ENCODE results near the gene LCP2. TPM values are rescaled to one million over a fixed set of nuclear protein-coding genes. Genes with fewer than 3 reads are reported as not detected.

The LCP2 gene
- total RNA-seq, 1 donor from 2014 or later: 83.1 TPM

DNA sequence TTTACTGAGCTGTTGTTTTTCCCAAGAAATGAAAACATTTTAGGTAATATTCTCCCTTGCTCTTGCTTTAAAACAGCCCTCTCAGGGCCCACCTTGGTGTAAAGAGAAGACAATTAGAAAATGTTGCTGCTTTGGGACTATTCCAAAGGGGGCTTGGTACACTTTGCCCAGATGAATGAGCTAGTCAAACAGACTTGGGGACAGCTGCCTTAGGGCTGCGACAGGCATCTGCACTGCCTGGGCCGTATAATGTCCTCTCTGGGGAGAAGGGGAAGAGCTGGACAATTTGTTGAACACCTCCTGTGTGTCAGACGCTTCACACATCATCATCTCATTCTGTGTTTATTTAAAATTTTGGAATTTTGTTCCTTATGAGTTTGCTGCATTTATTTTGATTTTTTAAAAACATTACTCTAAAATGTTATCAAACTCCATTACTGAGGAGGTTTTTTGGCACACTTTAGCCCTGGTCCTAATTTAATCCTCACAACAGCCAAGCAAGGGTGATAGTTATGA lies 36.0 kb downstream of the LCP2 start:
- DNase-seq: no peak
- Histone ChIP-seq H3K9me3 (no peaks in the 10 kb centered on the region), H3K4me1 (peaks cover 5% of the 10 kb centered on the region), H3K4me3 (no peak overlapping the region), H3K27me3 (no peaks in the 10 kb centered on the region), H3K27ac (no peak overlapping the region), H3K36me3 (peaks cover 81% of the 10 kb centered on the region)
- ATAC-seq: no peak
- intact Hi-C loops (cut with DNase I): loop anchor here (10.0 kb wide), 1 partner anchor 83 kb away; no protein-coding TSS in a partner anchor
- TF ChIP-seq, protein P1, sequence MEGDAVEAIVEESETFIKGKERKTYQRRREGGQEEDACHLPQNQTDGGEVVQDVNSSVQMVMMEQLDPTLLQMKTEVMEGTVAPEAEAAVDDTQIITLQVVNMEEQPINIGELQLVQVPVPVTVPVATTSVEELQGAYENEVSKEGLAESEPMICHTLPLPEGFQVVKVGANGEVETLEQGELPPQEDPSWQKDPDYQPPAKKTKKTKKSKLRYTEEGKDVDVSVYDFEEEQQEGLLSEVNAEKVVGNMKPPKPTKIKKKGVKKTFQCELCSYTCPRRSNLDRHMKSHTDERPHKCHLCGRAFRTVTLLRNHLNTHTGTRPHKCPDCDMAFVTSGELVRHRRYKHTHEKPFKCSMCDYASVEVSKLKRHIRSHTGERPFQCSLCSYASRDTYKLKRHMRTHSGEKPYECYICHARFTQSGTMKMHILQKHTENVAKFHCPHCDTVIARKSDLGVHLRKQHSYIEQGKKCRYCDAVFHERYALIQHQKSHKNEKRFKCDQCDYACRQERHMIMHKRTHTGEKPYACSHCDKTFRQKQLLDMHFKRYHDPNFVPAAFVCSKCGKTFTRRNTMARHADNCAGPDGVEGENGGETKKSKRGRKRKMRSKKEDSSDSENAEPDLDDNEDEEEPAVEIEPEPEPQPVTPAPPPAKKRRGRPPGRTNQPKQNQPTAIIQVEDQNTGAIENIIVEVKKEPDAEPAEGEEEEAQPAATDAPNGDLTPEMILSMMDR (IDR thresholded peaks at IDR 0.05): no peak

DNA sequence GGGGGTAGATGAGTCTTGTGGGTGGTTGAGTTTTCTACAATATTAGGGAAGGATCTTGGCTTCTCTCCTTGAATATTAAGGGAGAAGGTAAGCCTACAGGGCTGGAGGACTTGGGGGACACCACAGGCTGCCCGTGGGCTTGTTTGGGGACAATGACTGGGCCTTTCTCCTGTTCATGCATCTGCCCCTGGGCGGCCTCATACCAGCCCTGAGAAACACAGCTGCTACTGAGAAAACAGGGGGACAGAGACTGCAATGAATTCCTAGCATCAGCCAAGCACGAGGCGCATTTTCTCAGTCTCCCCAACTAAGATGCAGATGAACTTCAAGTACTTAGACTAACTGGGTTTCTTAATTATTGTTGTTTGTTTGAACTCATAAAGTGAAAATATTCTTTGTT lies 40.2 kb downstream of the LCP2 start:
- no peaks in the 10 kb centered on the region for H3K9me3 ChIP-seq
- no peak overlapping the region for H3K4me3 ChIP-seq
- H3K4me1 ChIP-seq: peaks cover under 1% of the 10 kb centered on the region
- intact Hi-C loops (cut with DNase I): no loop called here
- no peaks in the 10 kb centered on the region for H3K27me3 ChIP-seq
- DNase-seq (no peak), ATAC-seq (no peak)
- TF ChIP-seq, protein P1 (IDR thresholded peaks at IDR 0.05): no peak
- H3K27ac ChIP-seq: no peak overlapping the region
- peaks cover 84% of the 10 kb centered on the region for H3K36me3 ChIP-seq

DNA sequence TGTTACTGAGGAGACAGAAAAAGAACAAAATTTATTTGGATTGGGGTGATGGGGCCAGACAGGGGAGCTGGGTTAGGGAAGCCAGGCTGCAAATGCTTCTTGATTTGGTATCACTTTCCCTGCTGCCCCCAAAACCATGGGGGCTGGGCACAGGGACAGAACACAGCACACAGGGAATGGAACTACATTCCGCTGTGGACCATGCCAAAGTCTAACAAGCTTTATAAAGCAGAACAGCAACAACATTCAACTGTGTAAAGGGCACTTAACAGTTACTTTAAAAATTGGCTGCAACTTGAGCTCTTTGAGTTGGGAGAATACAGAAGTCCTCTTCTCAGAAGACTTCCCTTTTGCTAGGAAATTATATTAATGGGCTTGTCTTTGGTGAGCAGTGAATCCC lies 41.0 kb downstream of the LCP2 start:
- TF ChIP-seq, protein P1 (IDR thresholded peaks at IDR 0.05): no peak
- intact Hi-C loops (cut with DNase I): no loop called here
- Histone ChIP-seq H3K4me1 (no peaks in the 10 kb centered on the region), H3K36me3 (peaks cover 85% of the 10 kb centered on the region), H3K9me3 (no peaks in the 10 kb centered on the region), H3K4me3 (no peak overlapping the region), H3K27me3 (no peaks in the 10 kb centered on the region), H3K27ac (no peak overlapping the region)
- ATAC-seq (no peak), DNase-seq (no peak)

DNA sequence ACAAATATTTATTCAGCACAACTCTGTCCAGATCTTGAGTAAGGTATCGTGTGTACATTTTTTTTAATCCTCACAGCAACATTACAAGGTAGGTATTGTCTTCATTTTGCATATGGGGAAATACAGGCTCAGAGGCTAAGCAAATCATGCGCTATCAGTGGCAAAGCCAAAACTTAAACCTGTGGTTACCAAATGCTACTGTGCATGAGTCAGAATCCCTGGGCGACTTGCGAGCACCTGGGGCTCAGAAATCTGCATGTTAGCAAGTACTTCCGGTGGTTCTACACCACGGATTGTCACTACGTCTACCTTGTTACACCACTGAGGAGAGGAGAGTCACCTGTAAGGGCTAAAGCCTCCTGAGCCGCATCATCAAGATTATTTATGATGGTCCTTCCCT lies 43.5 kb downstream of the LCP2 start:
- H3K27me3 ChIP-seq: no peaks in the 10 kb centered on the region
- H3K4me1 ChIP-seq: no peaks in the 10 kb centered on the region
- H3K27ac ChIP-seq: no peak overlapping the region
- no peak overlapping the region for H3K4me3 ChIP-seq
- DNase-seq: no peak
- H3K9me3 ChIP-seq: no peaks in the 10 kb centered on the region
- TF ChIP-seq, protein P1 (IDR thresholded peaks at IDR 0.05): no peak
- ATAC-seq: peak; percentile 37
- H3K36me3 ChIP-seq: peaks cover 79% of the 10 kb centered on the region
- intact Hi-C loops (cut with DNase I): no loop called here

DNA sequence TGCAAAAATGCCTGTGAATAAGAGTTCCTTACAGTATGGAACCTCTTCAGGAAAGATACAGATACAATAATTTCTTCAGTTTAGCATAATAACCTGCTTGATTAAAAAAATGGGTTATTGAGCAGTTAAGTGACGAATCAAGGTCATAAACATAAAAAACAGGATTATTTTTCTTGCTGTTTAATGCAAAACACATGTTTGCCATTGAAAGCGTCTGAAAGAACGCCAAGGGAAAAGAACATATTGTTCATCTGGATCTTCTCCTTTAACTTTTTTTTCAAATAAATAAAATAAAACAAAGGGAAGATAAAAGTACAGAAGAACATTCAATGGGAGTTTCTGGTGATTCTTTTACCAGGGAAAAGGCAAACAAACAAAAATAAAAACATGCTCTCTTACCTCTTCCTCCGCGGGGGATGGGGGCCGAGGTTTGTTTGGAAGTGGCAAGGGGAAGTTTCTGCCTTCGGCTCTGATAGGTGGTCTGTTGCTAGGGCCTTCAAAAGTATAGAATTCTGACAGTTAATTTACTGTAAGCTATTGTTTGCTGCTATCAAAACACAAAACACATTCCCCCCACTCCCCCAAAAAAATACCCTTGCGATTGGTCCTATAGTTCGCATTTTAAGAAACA lies 44.7 kb downstream of the LCP2 start:
- DNase-seq: no peak
- no peak for ATAC-seq
- H3K4me3 ChIP-seq: no peak overlapping the region
- TF ChIP-seq, protein P1 (IDR thresholded peaks at IDR 0.05): no peak
- H3K9me3 ChIP-seq: no peaks in the 10 kb centered on the region
- no peaks in the 10 kb centered on the region for H3K4me1 ChIP-seq
- intact Hi-C loops (cut with DNase I): no loop called here
- no peak overlapping the region for H3K27ac ChIP-seq
- peaks cover 77% of the 10 kb centered on the region for H3K36me3 ChIP-seq
- H3K27me3 ChIP-seq: no peaks in the 10 kb centered on the region
